ENCODE results near the gene RNF181.
A peak's percentile ranks its signal among the peaks of the same experiment; 100 is the strongest.
"Not testable (repeated sequence)": the region's sequence is repeated elsewhere in the genome, so short reads cannot be mapped to it uniquely, and the experiment has no call there.

The RNF181 gene

GRCh38 chr2:85594715-85595300, 737 bp upstream of the RNF181 start:
- peak overlapping the region; percentile 98 for H3K4me3 ChIP-seq (ENCODE audit: low read depth, low read length)

GRCh38 chr2:85596026-85596333, 435 bp downstream of the RNF181 start:
- peak overlapping the region; percentile 98 for H3K4me3 ChIP-seq (ENCODE audit: low read depth, low read length)

- no peak overlapping the region for H3K4me3 ChIP-seq (ENCODE audit: low read depth, low read length)
Measured at GRCh38 chr2:85596486-85597143, 1.1 kb downstream of the RNF181 start.

- no peak overlapping the region for H3K4me3 ChIP-seq (ENCODE audit: low read depth, low read length)
Measured at GRCh38 chr2:85597241-85597640, 1.7 kb downstream of the RNF181 start.

GRCh38 chr2:85598594-85599340, 3.2 kb downstream of the RNF181 start:
- H3K4me3 ChIP-seq (ENCODE audit: low read depth, low read length) = no peak overlapping the region

GRCh38 chr2:85599468-85600234, 4.1 kb downstream of the RNF181 start:
- no peak overlapping the region for H3K4me3 ChIP-seq (ENCODE audit: low read depth, low read length)

- no peak overlapping the region for H3K4me3 ChIP-seq (ENCODE audit: low read depth, low read length)
Measured at GRCh38 chr2:85600235-85600575, 4.7 kb downstream of the RNF181 start.

GRCh38 chr2:85600951-85601770, 5.6 kb downstream of the RNF181 start:
- H3K4me3 ChIP-seq (ENCODE audit: low read depth, low read length) = no peak overlapping the region

- peak overlapping the region; percentile 91 for H3K4me3 ChIP-seq (ENCODE audit: low read depth, low read length)
Measured at GRCh38 chr2:85601771-85602475, 6.4 kb downstream of the RNF181 start.

- H3K4me3 ChIP-seq (ENCODE audit: low read depth, low read length) = peak within 1 kb of the TSS; percentile 91
Measured at GRCh38 chr2:85602476-85603234, 7.1 kb downstream of the RNF181 start, which contains the start of gene TMEM150A. TMEM150A (minus strand) TSS chr2:85602698; CDS start chr2:85601948, 750 bp downstream.

- not testable (repeated sequence) for H3K4me3 ChIP-seq (ENCODE audit: low read depth, low read length)
Measured at GRCh38 chr2:85604133-85604444, 8.5 kb downstream of the RNF181 start.

GRCh38 chr2:85604568-85605339, 9.2 kb downstream of the RNF181 start:
- no peak overlapping the region for H3K4me3 ChIP-seq (ENCODE audit: low read depth, low read length)

GRCh38 chr2:85605406-85606115, 10.0 kb downstream of the RNF181 start:
- H3K4me3 ChIP-seq (ENCODE audit: low read depth, low read length) = no peak overlapping the region

GRCh38 chr2:85606116-85606455, 10.5 kb downstream of the RNF181 start:
- H3K4me3 ChIP-seq (ENCODE audit: low read depth, low read length) = no peak overlapping the region

GRCh38 chr2:85607268-85608215, 12.0 kb downstream of the RNF181 start:
- H3K4me3 ChIP-seq (ENCODE audit: low read depth, low read length) = no peak overlapping the region

- peak overlapping the region; percentile 90 for H3K4me3 ChIP-seq (ENCODE audit: low read depth, low read length)
Measured at GRCh38 chr2:85611217-85611704, 15.7 kb downstream of the RNF181 start.

Data from iPS-11a (cell line).